ENCODE results near the gene CELF4. TPM values are rescaled to one million over a fixed set of nuclear protein-coding genes. Genes with fewer than 3 reads are reported as not detected.

The CELF4 gene
- total RNA-seq, 1 experiment from 2014 or later, result 0.40 TPM

- H3K27me3 ChIP-seq (ENCODE audit: low read length), result no peaks in the 10 kb centered on the region
- no peak overlapping the region for H3K27ac ChIP-seq (ENCODE audit: low read length)
- no peaks in the 10 kb centered on the region for H3K4me1 ChIP-seq (ENCODE audit: insufficient read depth, low read length)
- no peak overlapping the region for H3K9ac ChIP-seq (ENCODE audit: low read length)
- no peak for DNase-seq
- no peaks in the 10 kb centered on the region for H3K9me3 ChIP-seq (ENCODE audit: low read length)
- no peak overlapping the region for H3K4me2 ChIP-seq (ENCODE audit: low read length)
- intact Hi-C loops (cut with micrococcal nuclease), result no loop called here
- no peaks in the 10 kb centered on the region for H3K36me3 ChIP-seq (ENCODE audit: low read depth, low read length)
- no peak for ATAC-seq
- H3K9me2 ChIP-seq (replicated peaks; ENCODE audit: low read length), result no peaks in the 10 kb centered on the region
- TF ChIP-seq CTCF (conservative IDR thresholded peaks at IDR 0.05; ENCODE audit: low read depth, low read length), result no peak
- no peak for TF ChIP-seq EZH2 (IDR thresholded peaks at IDR 0.05; ENCODE audit: low read length, unreplicated experiment)
- no peak for TF ChIP-seq EZH2phosphoT487 (IDR thresholded peaks at IDR 0.05; ENCODE audit: borderline replicate concordance, low read length)
- H3K4me3 ChIP-seq (ENCODE audit: low read length), result no peak overlapping the region
- ChIA-PET POLR2A (ENCODE audit: unreplicated experiment) (no interaction called here), CTCF (no interaction called here)
- H3F3A ChIP-seq (ENCODE audit: low read length, unreplicated experiment), result no peaks in the 10 kb centered on the region
- no TSS peak for BruUV-seq (replicated peaks)
- H3K79me2 ChIP-seq (ENCODE audit: low read length), result no peaks in the 10 kb centered on the region
- no peaks in the 10 kb centered on the region for H4K20me1 ChIP-seq (ENCODE audit: low read length)
- no peak overlapping the region for H2AFZ ChIP-seq (ENCODE audit: low read length)
These were observed 76.6 kb downstream of the CELF4 start for GRCh38 chr18:37489011-37489410.

GRCh38 chr18:37487400-37487867 lies 78.2 kb downstream of the CELF4 start:
- BruUV-seq (replicated peaks), result no TSS peak
- Histone ChIP-seq H3F3A (ENCODE audit: low read length, unreplicated experiment) (no peaks in the 10 kb centered on the region), H3K4me2 (ENCODE audit: low read length) (no peak overlapping the region), H4K20me1 (ENCODE audit: low read length) (no peaks in the 10 kb centered on the region), H3K4me1 (ENCODE audit: insufficient read depth, low read length) (no peaks in the 10 kb centered on the region), H3K9ac (ENCODE audit: low read length) (no peak overlapping the region), H3K9me3 (ENCODE audit: low read length) (no peaks in the 10 kb centered on the region), H3K79me2 (ENCODE audit: low read length) (no peaks in the 10 kb centered on the region), H3K9me2 (replicated peaks; ENCODE audit: low read length) (no peaks in the 10 kb centered on the region), H3K4me3 (ENCODE audit: low read length) (no peak overlapping the region), H2AFZ (ENCODE audit: low read length) (no peak overlapping the region), H3K27me3 (ENCODE audit: low read length) (no peaks in the 10 kb centered on the region), H3K36me3 (ENCODE audit: low read depth, low read length) (no peaks in the 10 kb centered on the region), H3K27ac (ENCODE audit: low read length) (no peak overlapping the region)
- intact Hi-C loops (cut with micrococcal nuclease), result no loop called here
- DNase-seq (no peak), ATAC-seq (no peak)
- ChIA-PET CTCF (no interaction called here), POLR2A (ENCODE audit: unreplicated experiment) (no interaction called here)
- no peak for TF ChIP-seq EZH2 (IDR thresholded peaks at IDR 0.05; ENCODE audit: low read length, unreplicated experiment)
- TF ChIP-seq CTCF (conservative IDR thresholded peaks at IDR 0.05; ENCODE audit: low read depth, low read length), result no peak
- TF ChIP-seq EZH2phosphoT487 (IDR thresholded peaks at IDR 0.05; ENCODE audit: borderline replicate concordance, low read length), result no peak

GRCh38 chr18:37486848-37487247 lies 78.8 kb downstream of the CELF4 start:
- ChIA-PET CTCF (no interaction called here), POLR2A (ENCODE audit: unreplicated experiment) (no interaction called here)
- Histone ChIP-seq H3K27me3 (ENCODE audit: low read length) (no peaks in the 10 kb centered on the region), H3K9me2 (replicated peaks; ENCODE audit: low read length) (no peaks in the 10 kb centered on the region), H2AFZ (ENCODE audit: low read length) (no peak overlapping the region), H3F3A (ENCODE audit: low read length, unreplicated experiment) (no peaks in the 10 kb centered on the region), H3K9me3 (ENCODE audit: low read length) (no peaks in the 10 kb centered on the region), H3K79me2 (ENCODE audit: low read length) (no peaks in the 10 kb centered on the region), H3K9ac (ENCODE audit: low read length) (no peak overlapping the region), H3K4me1 (ENCODE audit: insufficient read depth, low read length) (no peaks in the 10 kb centered on the region), H3K4me2 (ENCODE audit: low read length) (no peak overlapping the region), H3K36me3 (ENCODE audit: low read depth, low read length) (no peaks in the 10 kb centered on the region), H3K4me3 (ENCODE audit: low read length) (no peak overlapping the region), H4K20me1 (ENCODE audit: low read length) (no peaks in the 10 kb centered on the region), H3K27ac (ENCODE audit: low read length) (no peak overlapping the region)
- ATAC-seq (no peak), DNase-seq (no peak)
- no TSS peak for BruUV-seq (replicated peaks)
- TF ChIP-seq EZH2phosphoT487 (IDR thresholded peaks at IDR 0.05; ENCODE audit: borderline replicate concordance, low read length), result no peak
- intact Hi-C loops (cut with micrococcal nuclease), result no loop called here

Data from PC-3 (cell line).